ENCODE data around the gene MDGA2.
"Not testable (repeated sequence)": the region's sequence is repeated elsewhere in the genome, so short reads cannot be mapped to it uniquely, and the experiment has no call there.

Gene MDGA2

GRCh38 chr14:47240748-47241437 lies 434.5 kb downstream of the MDGA2 start:
- no peak for DNase-seq (ENCODE audit: low read depth in 2 of 2)

DNA sequence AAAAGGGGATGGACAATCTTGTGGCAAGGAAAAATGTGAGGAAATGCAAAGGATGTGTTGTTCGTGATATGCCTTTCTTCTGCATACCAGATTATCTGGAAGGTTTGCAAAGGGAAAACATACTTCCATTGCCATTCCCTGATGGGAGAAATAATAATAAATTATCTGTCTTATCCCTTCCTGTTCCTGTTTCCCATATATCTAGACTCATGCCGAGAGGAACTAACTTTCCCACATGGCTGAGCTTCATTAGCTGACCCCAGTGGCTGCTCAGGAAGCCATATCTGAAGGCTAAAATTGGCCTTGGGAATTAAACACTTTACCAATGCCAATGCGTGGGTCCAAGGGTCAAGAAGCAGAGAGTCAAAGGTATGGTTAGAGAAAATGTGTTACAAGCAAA lies 439.8 kb downstream of the MDGA2 start:
- DNase-seq (ENCODE audit: low read depth in 2 of 2), result no peak

DNA sequence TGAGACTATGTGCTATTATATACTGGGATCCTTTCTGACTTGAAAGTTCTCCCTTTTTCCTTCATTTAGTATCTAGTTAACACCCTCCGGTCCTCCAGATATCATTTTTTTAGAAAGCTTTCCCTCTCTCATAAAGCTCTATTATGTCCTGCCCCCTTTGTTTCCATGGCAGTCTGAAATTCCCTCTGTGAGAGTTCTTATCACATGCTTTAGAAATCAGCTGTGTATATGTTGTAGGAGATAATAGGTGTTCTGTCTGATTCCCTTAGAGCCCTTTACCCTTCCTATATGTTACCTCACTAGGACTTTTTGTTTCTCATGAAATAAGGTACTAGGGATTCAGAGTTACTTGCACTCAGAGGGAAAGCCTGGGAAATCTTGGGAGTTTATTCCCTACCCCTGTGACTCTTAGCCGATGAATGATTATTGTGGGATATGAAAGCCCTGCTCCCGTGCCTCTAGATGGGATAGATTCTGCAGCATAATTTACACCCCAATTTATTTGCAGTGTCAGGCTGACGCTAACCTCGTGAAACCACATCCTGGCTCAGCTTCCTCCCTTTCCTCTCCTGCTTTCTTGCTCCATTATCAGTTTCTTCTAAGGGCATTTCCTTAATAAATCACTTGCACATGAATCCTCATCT lies 448.4 kb downstream of the MDGA2 start:
- no peak for DNase-seq (ENCODE audit: low read depth in 2 of 2)

- DNase-seq (ENCODE audit: low read depth in 2 of 2), result no peak
Observed at GRCh38 chr14:47223656-47224055, 451.7 kb downstream of the MDGA2 start.

GRCh38 chr14:47220096-47220495 lies 455.3 kb downstream of the MDGA2 start:
- DNase-seq (ENCODE audit: low read depth in 2 of 2), result no peak

DNA sequence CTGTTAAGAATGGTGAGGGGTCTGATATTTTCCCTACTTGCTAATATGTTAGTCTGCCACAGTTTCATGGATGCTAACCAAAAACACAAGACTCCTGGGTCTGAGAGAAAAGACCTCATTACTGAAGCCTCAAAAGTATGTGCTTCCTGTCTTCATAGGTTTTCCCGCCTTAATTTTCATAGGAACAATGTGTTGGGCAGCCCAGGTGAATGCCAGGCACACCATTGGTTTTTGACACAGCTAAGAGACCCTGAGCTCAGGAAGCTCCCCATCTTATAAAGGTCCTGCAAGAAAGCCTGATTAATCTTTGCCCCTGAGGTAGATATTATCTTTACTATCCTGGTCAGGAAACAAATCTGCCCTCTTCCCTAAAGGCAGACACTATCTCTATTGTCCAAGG lies 464.1 kb downstream of the MDGA2 start:
- no peak for DNase-seq (ENCODE audit: low read depth in 2 of 2)

GRCh38 chr14:47210099-47210498 lies 465.3 kb downstream of the MDGA2 start:
- no peak for DNase-seq (ENCODE audit: low read depth in 2 of 2)

- DNase-seq (ENCODE audit: low read depth in 2 of 2), result no peak
Observed at GRCh38 chr14:47208434-47208833, 467.0 kb downstream of the MDGA2 start.

DNA sequence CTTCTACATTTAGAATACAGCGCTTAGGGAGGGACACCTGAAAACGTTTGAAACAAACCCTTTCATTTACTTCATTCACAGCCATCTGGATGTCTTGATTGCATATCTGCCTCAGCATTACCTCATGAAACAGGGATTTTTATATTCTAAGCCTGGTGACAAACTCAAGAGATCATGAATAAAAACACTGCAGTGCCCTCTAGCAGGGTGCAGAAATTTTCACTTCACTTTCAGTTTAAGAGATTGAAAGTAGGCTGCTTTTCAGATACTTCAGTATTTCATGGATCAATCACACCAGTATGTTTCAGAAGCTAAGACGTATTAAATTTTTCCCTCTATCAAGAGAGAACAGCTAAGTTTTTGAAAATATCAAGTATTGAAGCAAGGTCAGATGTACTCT lies 467.8 kb downstream of the MDGA2 start:
- DNase-seq (ENCODE audit: low read depth in 2 of 2), result no peak

DNA sequence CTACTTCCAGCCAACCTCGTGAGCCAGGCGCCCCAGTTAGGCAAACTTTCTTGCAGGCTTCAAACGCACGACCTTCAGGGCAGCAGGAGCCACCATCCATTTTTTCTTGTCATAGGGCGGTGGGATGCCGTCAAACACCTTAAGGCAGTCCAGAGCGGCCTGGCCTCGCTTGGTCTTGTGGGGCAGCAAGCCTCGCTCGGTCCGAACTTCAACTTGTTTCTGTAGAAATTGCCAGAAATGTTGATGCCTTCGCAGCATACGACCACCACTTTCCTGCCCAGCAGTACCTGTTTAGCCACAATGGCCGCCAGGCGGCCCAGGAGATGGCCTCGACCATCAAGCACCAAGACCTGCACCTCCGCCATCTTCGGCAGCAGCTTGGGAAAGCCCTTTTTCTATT lies 474.7 kb downstream of the MDGA2 start:
- no peak for DNase-seq (ENCODE audit: low read depth in 2 of 2)

GRCh38 chr14:47195582-47195981 lies 479.8 kb downstream of the MDGA2 start:
- DNase-seq (ENCODE audit: low read depth in 2 of 2), result no peak

- DNase-seq (ENCODE audit: low read depth in 2 of 2), result no peak
Observed at GRCh38 chr14:47194055-47194454, 481.4 kb downstream of the MDGA2 start.

GRCh38 chr14:47192203-47192602 lies 483.2 kb downstream of the MDGA2 start:
- DNase-seq (ENCODE audit: low read depth in 2 of 2), result not testable (repeated sequence)

GRCh38 chr14:47191700-47192099 lies 483.7 kb downstream of the MDGA2 start:
- DNase-seq (ENCODE audit: low read depth in 2 of 2), result no peak

- DNase-seq (ENCODE audit: low read depth in 2 of 2), result no peak
Observed at GRCh38 chr14:47189911-47190484, 485.4 kb downstream of the MDGA2 start.

DNA sequence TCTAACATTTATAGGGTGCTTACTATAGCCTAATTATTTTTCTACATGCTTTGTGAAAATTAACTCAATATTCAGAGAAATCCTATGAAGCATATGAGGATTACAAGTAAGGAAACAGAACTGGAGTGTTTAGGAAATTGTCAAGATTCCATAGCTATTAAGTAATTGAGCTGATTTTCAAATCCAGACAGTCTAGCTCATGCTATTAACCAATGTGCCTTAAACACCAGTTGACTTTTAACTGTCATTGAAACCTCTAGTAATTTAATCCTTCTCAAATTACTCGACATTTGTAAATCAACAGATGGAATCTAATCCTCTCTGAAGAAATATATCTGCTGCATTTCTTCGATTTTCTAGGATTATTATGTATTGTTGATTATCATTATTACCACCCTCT lies 488.9 kb downstream of the MDGA2 start:
- DNase-seq (ENCODE audit: low read depth in 2 of 2), result no peak

- no peak for DNase-seq (ENCODE audit: low read depth in 2 of 2)
Observed at GRCh38 chr14:47179906-47180305, 495.5 kb downstream of the MDGA2 start.

DNA sequence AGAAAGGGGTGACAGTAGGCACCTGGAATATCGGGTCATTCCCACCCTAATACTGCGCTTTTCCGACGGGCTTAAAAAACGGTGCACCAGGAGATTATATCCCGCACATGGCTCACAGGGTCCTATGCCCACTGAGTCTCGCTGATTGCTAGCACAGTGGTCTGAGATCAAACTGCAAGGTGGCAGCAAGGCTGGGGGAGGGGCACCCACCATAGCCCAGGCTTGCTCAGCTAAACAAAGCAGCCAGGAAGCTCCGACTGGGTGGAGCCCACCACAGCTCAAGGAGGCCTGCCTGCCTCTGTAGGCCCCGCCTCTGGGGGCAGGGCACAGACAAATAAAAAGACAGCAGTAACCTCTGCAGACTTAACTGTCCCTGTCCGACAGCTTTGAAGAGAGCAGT lies 503.5 kb downstream of the MDGA2 start:
- DNase-seq (ENCODE audit: low read depth in 2 of 2), result not testable (repeated sequence)

DNA sequence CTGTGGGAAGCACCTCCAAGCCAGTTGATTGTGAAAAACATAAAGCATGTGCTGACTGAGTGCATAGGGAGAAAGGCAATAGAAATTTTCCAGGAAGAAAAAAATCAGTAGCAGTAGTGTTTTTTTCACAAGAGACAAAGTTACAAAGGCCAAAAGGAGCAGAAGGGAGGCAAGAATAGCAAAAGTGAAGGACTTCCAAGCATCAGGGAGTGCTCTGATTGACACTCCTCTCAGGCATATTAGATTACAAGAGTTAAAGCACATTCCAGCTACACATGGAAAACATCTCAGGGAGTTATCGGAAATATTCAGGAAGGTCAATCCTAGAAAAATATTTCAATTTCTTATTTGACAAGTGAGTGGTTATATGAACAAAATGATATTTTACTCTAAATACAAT lies 508.0 kb downstream of the MDGA2 start:
- no peak for DNase-seq (ENCODE audit: low read depth in 2 of 2)

DNA sequence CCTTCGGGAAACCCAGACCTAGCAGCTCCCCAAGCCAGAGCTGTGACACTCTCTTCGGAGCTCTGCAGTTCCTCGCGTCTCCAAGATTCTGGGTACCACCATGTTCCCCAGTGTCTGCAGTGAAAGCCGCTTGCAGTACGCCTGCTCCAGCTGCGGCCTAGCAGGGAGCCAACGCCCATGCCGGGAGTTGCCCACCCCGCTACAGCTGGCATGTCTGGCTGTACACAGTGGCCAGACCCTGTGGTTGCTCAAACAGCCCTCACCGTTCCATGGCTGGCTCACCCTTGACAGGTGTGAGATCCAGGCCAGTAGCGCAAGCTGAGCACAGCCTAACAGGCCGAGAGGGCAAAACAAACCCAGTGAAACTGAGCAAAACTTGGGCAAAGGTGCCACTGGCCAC lies 520.0 kb downstream of the MDGA2 start:
- DNase-seq (ENCODE audit: low read depth in 2 of 2), result no peak

DNA sequence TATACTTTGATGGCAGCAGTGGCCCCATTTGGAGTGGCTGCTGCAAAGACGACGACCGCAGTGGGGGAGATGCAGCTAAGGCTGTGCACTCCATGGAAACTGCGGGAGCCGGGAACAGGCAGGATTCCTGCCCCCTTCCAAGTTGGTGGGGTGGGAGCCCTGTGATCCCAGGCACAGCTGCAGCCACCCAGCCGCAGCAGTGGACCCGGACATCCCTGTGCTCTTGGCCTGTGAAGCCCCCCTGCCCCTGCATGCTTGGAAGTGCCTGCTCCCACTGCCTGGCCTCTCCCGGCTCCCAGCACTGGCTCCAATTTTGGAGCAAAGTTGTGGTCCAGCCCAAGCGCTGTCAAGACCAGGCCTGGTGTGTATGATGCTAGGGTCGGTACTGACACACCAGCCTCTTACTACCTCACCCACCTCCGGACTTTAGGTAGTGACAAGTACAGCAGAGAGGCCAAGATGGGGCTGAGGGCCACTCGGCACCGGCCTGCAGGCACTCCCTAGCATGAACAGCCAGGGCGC lies 521.1 kb downstream of the MDGA2 start:
- DNase-seq (ENCODE audit: low read depth in 2 of 2), result no peak

DNA sequence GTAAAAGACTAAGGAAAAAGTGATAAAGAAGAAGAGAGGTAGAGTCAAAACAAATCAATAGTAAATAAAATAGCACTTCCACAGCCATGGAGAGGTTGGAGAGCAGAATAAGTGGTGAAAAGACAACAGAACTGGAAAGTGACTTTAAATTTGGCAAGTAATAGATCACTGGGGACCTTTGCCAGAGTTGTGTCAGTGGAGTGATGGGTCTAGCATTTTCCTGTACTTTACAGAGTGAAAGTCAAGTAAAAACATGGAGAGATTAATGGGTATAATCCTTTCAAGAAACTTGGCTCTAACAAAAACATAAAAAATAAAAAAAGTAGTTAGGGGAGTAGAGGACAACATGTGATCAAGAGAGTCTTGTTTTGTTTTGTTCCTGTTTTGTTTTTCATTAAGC lies 521.7 kb downstream of the MDGA2 start:
- no peak for DNase-seq (ENCODE audit: low read depth in 2 of 2)

DNA sequence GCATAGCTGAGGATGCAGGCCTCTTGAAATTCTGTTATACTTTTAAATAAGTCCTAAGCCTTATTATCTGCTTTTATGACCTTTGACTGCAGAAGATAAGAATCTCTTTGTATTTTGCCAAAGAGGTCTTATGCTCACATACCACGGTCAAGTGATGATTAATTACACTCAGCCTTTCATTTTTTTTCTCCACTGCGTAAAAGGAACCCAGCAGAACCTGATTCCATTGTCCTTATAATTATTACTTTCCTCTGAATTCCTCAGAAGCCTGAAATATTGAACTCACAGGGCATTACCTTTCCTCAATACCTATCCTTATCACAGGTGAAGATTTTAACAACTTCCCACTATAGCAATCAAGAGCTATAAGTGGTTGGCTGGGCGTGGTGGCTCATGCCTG lies 525.1 kb downstream of the MDGA2 start:
- no peak for DNase-seq (ENCODE audit: low read depth in 2 of 2)
